Immature natural killer cell (primary cell): ENCODE results near the gene NPAS3. TPM values are rescaled to one million over a fixed set of nuclear protein-coding genes. Genes with fewer than 3 reads are reported as not detected.

ENCODE experiments used
- DNase-seq, 3 donors: peaks; one replicate each; pipeline ENCODE4 v3.0.0; 2022; ENCODE audit warnings: mixed read lengths in 1 of 3
- H3K27ac Mint-ChIP-seq, 6 donors: one replicate each; pipeline ENCODE4 v1.8.0; 2020; ENCODE audit warnings: mixed read lengths in 6 of 6, mild to moderate bottlenecking in 5 of 6, inconsistent platforms in 4 of 6, moderate library complexity in 3 of 6
- H3K27me3 Mint-ChIP-seq, 3 donors: one replicate each; pipeline ENCODE4 v1.8.0; 2020 to 2021; ENCODE audit warnings: low read depth in 3 of 3, mild to moderate bottlenecking in 3 of 3, mixed read lengths in 3 of 3, moderate library complexity in 3 of 3, inconsistent platforms in 1 of 3
- H3K36me3 Mint-ChIP-seq, 3 donors: one replicate each; pipeline ENCODE4 v1.8.0; 2020; ENCODE audit warnings: mixed read lengths in 3 of 3, inconsistent platforms in 2 of 3, mild to moderate bottlenecking in 2 of 3
- H3K4me1 Mint-ChIP-seq, 2 donors: one replicate each; pipeline ENCODE4 v1.8.0; 2020; ENCODE audit warnings: inconsistent platforms in 2 of 2, mild to moderate bottlenecking in 2 of 2, mixed read lengths in 2 of 2, moderate library complexity in 1 of 2
- H3K4me3 Mint-ChIP-seq, 5 donors: one replicate each; pipeline ENCODE4 v1.8.0; 2020; ENCODE audit warnings: mild to moderate bottlenecking in 5 of 5, mixed read lengths in 5 of 5, inconsistent platforms in 3 of 5, moderate library complexity in 3 of 5
- H3K9me3 Mint-ChIP-seq, 6 donors: one replicate each; pipeline ENCODE4 v1.8.0; 2020; ENCODE audit warnings: mild to moderate bottlenecking in 6 of 6, mixed read lengths in 6 of 6, inconsistent platforms in 4 of 6, moderate library complexity in 3 of 6
- polyA plus RNA-seq, 3 donors: library from polyadenylated mRNA; unstranded; fragments of 300-500 nt; fragmentation: Illumina TruSeq; gene quantifications; one replicate each; pipeline ENCODE4 v1.2.3, GENCODE V29; 2021

Gene NPAS3
- polyA plus RNA-seq, 3 donors from 2014 or later: not detected

DNA sequence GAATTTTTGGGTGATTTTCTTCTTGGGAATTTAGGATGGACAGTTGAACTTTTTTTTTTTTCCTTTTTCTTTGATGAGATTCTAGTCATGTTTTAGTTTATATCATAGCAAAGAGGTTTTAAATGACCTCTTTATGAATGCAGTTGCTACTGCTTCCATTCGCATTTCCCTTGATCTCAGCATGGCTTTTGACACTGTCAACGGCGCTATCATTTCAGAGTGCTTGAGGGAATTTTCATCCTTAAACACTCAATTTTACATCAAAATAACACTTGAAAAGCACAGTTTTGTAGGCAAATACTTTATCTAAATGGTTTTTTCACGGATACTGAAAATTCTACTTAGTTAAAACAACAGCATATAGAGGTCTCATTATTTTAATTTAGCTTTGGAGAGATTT, 195.5 kb downstream of the NPAS3 start:
- Mint-ChIP-seq H3K4me1 (no peaks in the 10 kb centered on the region), H3K27ac (no peak overlapping the region), H3K4me3 (no peak overlapping the region), H3K36me3 (no peaks in the 10 kb centered on the region), H3K9me3 (peaks cover 5 to 34% (median 9%) of the 10 kb centered on the region in 6 donors), H3K27me3 (no peaks in the 10 kb centered on the region)
- DNase-seq: no peak

DNA sequence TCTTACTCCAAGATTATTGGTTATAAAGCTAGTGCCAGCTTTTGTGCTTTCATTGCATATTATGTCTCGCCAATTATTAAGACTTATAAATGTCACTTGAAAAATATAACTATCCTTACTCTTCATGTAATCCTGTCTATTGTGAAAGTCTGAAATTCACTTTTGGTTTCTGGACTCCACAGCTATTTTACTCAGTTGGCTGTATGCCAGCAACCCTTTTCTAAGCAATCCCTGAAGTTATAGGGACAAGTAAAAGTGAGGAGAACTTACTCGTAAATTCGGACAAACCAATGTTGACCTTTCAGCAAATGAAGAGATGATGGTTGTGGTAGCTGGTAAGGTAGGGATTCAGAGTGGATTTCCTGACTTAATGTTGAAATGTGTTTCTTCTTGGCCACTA, 196.3 kb downstream of the NPAS3 start:
- Mint-ChIP-seq H3K9me3 (peaks cover 5 to 34% (median 9%) of the 10 kb centered on the region in 6 donors), H3K4me3 (no peak overlapping the region), H3K27me3 (no peaks in the 10 kb centered on the region), H3K27ac (no peak overlapping the region), H3K36me3 (no peaks in the 10 kb centered on the region), H3K4me1 (no peaks in the 10 kb centered on the region)
- DNase-seq: no peak

- no peak for DNase-seq
- Mint-ChIP-seq H3K36me3 (no peaks in the 10 kb centered on the region), H3K27ac (no peak overlapping the region), H3K4me1 (no peaks in the 10 kb centered on the region), H3K27me3 (peaks cover 0 to 7% (median 1%) of the 10 kb centered on the region in 3 donors), H3K9me3 (peaks cover 9 to 42% (median 13%) of the 10 kb centered on the region in 6 donors), H3K4me3 (no peak overlapping the region)
These were observed 212.2 kb downstream of the NPAS3 start for GRCh38 chr14:33150666-33151428.

DNA sequence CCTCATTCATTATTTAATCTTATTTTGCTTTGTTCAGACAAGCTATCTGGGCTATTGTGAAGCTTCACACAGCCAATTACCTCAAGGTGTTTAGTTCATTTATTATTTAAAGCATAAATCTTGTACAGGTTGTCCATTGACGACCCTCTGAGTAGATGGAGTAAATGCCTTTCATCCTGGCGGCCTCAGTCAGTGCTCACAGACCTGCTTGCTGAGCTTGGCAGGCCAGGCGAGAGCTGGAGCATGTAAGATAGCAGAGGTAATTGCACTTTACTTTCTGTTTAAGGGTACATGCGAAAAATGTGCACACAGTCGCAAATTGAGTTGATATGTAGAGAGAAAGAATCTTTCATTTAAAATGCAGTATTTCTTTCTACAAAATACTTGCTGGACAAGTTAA, 224.4 kb downstream of the NPAS3 start:
- DNase-seq: no peak
- peaks cover 0 to 31% (median 5%) of the 10 kb centered on the region in 6 donors for H3K9me3 Mint-ChIP-seq
- peaks cover 0 to 6% (median 0%) of the 10 kb centered on the region in 3 donors for H3K36me3 Mint-ChIP-seq
- H3K27ac Mint-ChIP-seq: no peak overlapping the region
- no peak overlapping the region for H3K4me3 Mint-ChIP-seq
- no peaks in the 10 kb centered on the region for H3K27me3 Mint-ChIP-seq
- no peaks in the 10 kb centered on the region for H3K4me1 Mint-ChIP-seq

- Mint-ChIP-seq H3K36me3 (peaks cover 0 to under 1% (median 0%) of the 10 kb centered on the region in 3 donors), H3K4me3 (no peak overlapping the region), H3K9me3 (peaks cover 0 to 28% (median 2%) of the 10 kb centered on the region in 6 donors), H3K27me3 (no peaks in the 10 kb centered on the region), H3K4me1 (no peaks in the 10 kb centered on the region), H3K27ac (no peak overlapping the region)
- no peak for DNase-seq
These were observed 224.9 kb downstream of the NPAS3 start for GRCh38 chr14:33163600-33163999.

GRCh38 chr14:33165144-33165925, 226.7 kb downstream of the NPAS3 start:
- no peak overlapping the region for H3K27ac Mint-ChIP-seq
- H3K27me3 Mint-ChIP-seq: no peaks in the 10 kb centered on the region
- H3K9me3 Mint-ChIP-seq: peaks cover 0 to 38% (median 4%) of the 10 kb centered on the region in 6 donors
- no peaks in the 10 kb centered on the region for H3K4me1 Mint-ChIP-seq
- H3K4me3 Mint-ChIP-seq: no peak overlapping the region
- no peaks in the 10 kb centered on the region for H3K36me3 Mint-ChIP-seq
- DNase-seq: no peak

DNA sequence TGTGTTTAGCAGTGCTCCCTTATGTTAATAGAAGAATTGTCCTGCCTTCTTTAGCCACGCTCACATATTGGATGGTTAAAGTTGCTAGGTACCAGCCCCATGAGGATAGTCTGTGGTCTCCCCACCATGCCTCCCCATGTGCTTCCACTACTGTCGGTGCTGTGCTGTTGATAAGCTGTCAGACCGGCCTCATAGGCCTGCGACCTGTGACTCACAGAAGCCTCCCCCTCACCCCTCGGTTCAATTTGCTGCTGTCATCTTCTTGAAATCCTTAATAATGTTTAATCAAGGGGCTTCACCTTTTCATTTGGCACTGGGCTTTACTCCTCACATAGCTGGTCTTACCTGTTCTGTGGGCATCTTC, 227.2 kb downstream of the NPAS3 start:
- no peak for DNase-seq
- Mint-ChIP-seq H3K4me1 (no peaks in the 10 kb centered on the region), H3K27me3 (no peaks in the 10 kb centered on the region), H3K9me3 (peaks cover 0 to 43% (median 6%) of the 10 kb centered on the region in 6 donors), H3K4me3 (no peak overlapping the region), H3K27ac (no peak overlapping the region), H3K36me3 (no peaks in the 10 kb centered on the region)

- Mint-ChIP-seq H3K27ac (no peak overlapping the region), H3K27me3 (no peaks in the 10 kb centered on the region), H3K36me3 (no peaks in the 10 kb centered on the region), H3K4me3 (no peak overlapping the region), H3K4me1 (no peaks in the 10 kb centered on the region), H3K9me3 (peaks cover 2 to 51% (median 12%) of the 10 kb centered on the region in 6 donors)
- no peak for DNase-seq
These were observed 237.3 kb downstream of the NPAS3 start for GRCh38 chr14:33175951-33176350.

GRCh38 chr14:33184587-33184986, 245.9 kb downstream of the NPAS3 start:
- Mint-ChIP-seq H3K4me1 (no peaks in the 10 kb centered on the region), H3K27ac (no peak overlapping the region), H3K4me3 (no peak overlapping the region), H3K36me3 (no peaks in the 10 kb centered on the region), H3K9me3 (peaks cover 0 to 21% (median 6%) of the 10 kb centered on the region in 6 donors), H3K27me3 (peaks cover 0 to 3% (median 1%) of the 10 kb centered on the region in 3 donors)
- DNase-seq: no peak

GRCh38 chr14:33186656-33187055, 248.0 kb downstream of the NPAS3 start:
- Mint-ChIP-seq H3K27ac (no peak overlapping the region), H3K4me3 (no peak overlapping the region), H3K27me3 (peaks cover 0 to 3% (median under 1%) of the 10 kb centered on the region in 3 donors), H3K9me3 (peaks cover 0 to 13% (median under 1%) of the 10 kb centered on the region in 6 donors), H3K4me1 (no peaks in the 10 kb centered on the region), H3K36me3 (no peaks in the 10 kb centered on the region)
- no peak for DNase-seq

GRCh38 chr14:33188880-33189279, 250.2 kb downstream of the NPAS3 start:
- H3K4me1 Mint-ChIP-seq: no peaks in the 10 kb centered on the region
- H3K4me3 Mint-ChIP-seq: no peak overlapping the region
- H3K27ac Mint-ChIP-seq: no peak overlapping the region
- H3K27me3 Mint-ChIP-seq: peaks cover 0 to 3% (median 0%) of the 10 kb centered on the region in 3 donors
- peaks cover 0 to 11% (median 2%) of the 10 kb centered on the region in 6 donors for H3K9me3 Mint-ChIP-seq
- DNase-seq: no peak
- H3K36me3 Mint-ChIP-seq: no peaks in the 10 kb centered on the region

DNA sequence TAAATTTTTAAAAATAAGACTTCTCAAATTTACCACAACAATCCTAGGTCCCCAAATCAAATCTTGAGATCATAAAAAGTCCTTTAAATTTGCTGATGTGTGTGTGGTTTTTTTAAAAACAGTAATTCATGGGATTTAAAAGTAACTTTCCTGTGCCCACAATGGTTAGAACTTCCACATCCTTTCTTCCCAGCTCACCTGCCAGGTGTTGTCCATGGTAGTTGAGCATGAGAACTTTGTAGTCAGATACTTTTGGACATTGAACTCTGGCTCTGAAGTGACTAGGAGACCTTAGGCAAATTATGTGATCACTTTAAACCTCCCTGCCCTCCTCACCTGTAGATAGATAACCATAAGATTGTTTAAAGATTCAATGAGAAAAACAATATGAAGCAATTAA, 253.2 kb downstream of the NPAS3 start:
- Mint-ChIP-seq H3K27me3 (no peaks in the 10 kb centered on the region), H3K4me3 (no peak overlapping the region), H3K9me3 (peaks cover 0 to 20% (median 4%) of the 10 kb centered on the region in 6 donors), H3K36me3 (no peaks in the 10 kb centered on the region), H3K4me1 (no peaks in the 10 kb centered on the region), H3K27ac (no peak overlapping the region)
- DNase-seq: no peak

DNA sequence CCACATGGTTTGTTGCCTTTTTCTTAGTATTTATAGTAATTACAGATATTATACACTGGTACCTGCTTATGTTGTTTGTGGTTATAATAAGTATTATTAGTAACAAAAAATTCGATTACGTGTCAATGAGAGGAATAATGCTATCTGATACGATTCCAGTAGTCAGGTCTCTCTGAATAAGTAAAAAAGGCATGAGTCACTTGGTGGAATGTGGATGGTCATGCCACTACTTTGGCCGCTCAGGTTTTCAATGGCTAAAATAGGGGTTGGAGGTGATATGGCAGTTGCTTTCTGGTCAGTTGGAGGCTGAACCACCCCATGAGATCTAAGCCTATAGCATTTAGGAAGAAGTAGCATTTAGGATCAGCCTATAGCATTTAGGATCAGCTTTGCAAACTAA, 255.9 kb downstream of the NPAS3 start:
- no peak overlapping the region for H3K27ac Mint-ChIP-seq

DNA sequence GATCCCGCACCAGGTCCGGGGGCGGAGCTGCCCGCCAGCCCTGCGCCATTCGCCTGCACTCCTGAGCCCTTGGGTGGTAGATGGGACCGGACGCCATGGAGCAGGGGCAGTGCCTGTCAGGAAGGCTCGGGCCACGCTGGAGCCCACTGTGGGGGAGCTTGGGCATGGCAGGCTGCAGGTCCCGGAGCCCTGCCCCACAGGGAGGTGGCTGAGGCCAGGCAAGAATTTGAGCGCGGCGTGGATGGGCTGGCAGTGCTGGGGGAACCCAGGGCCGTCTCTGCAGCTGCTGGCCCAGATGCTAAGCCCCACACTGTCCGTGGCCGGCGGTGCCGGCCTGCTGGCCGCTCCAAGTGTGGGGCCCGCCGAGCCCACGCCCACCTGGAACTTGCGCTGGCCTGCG, 260.0 kb downstream of the NPAS3 start:
- H3K4me1 Mint-ChIP-seq: no peaks in the 10 kb centered on the region
- no peaks in the 10 kb centered on the region for H3K27me3 Mint-ChIP-seq
- no peak overlapping the region for H3K27ac Mint-ChIP-seq
- H3K9me3 Mint-ChIP-seq: peaks cover 1 to 33% (median 8%) of the 10 kb centered on the region in 6 donors
- no peaks in the 10 kb centered on the region for H3K36me3 Mint-ChIP-seq
- no peak for DNase-seq
- H3K4me3 Mint-ChIP-seq: no peak overlapping the region

More for the DNA sequence above, 255.9 kb downstream of the NPAS3 start:
- no peaks in the 10 kb centered on the region for H3K27me3 Mint-ChIP-seq
- H3K4me1 Mint-ChIP-seq: no peaks in the 10 kb centered on the region
- no peaks in the 10 kb centered on the region for H3K36me3 Mint-ChIP-seq
- H3K9me3 Mint-ChIP-seq: peaks cover 0 to 19% (median 4%) of the 10 kb centered on the region in 6 donors
- no peak overlapping the region for H3K4me3 Mint-ChIP-seq
- DNase-seq: no peak
